Raji (cell line): Measurements from ENCODE around the gene EXOC3.

Source experiments
- POLR2A ChIP-seq: IDR thresholded peaks from 2 replicates; pipeline ENCODE4 v1.6.1; 2011; ENCODE audit warnings: low read depth, low read length, control low read depth; ENCODE audit not compliant: insufficient read depth

The EXOC3 gene

DNA sequence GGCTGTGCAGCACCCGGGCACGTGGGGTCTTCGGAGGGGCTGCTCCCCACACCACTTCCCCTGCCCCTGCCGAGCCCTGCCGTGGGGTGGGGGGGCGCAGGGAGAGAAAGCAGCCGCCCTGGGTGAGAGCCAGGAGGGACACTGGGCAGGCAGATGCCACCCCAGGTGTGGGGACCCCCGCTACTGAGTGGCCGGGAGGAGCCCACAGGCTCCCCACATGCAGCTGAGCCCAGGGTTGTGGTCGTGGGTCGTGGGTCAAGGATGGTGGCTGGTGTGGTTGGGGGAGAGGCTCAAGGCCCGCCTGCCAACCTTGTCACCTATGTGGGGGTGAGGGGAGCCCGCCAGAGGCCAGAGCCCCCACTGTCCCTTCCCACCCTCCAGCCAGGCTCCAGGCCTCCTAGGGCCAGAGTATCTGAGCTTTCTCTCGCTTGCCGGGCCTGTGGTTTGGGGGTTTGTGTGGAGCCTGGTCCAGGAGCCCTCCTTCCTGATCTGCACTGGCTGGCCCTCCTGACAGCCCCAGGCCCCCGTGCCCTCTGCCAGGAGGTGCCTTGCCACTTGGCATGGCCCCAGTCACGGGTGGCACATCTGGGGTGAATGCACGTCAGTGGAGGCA, 35.5 kb downstream of the EXOC3 start:
- TF ChIP-seq POLR2A, result no peak; the same call in 1 of the 2 replicates

GRCh38 chr5:478982-479535, 36.1 kb downstream of the EXOC3 start:
- peak; percentile 25; the same call in 1 of the 2 replicates for TF ChIP-seq POLR2A

- TF ChIP-seq POLR2A, result 0 out of 2 replicates have a peak, but pooled peaks have one; percentile 14
Observed at GRCh38 chr5:479566-480319, 36.8 kb downstream of the EXOC3 start.

DNA sequence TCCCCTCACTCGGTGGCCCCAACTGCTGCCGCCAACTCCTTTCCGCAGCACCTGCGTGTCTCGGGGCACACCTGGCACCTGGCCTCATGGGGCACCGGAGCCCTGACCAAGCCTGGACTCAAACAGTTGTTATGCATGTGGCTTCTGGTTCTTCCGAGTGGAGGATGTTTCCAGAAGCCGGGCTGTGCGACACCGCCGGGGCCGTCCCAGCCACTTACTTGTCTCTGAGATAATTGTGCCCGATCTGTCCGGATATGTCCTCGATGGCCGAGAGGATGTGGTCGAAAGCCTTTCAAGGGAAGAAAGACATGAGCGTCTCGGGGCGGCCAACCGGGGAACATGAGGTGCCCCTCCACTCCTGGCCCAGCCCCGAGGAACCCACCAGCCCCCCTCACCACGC, 38.4 kb downstream of the EXOC3 start:
- no peak for TF ChIP-seq POLR2A

- no peak for TF ChIP-seq POLR2A
Observed at GRCh38 chr5:482021-482420, 39.0 kb downstream of the EXOC3 start.

- no peak for TF ChIP-seq POLR2A
Observed at GRCh38 chr5:482506-482905, 39.5 kb downstream of the EXOC3 start.

DNA sequence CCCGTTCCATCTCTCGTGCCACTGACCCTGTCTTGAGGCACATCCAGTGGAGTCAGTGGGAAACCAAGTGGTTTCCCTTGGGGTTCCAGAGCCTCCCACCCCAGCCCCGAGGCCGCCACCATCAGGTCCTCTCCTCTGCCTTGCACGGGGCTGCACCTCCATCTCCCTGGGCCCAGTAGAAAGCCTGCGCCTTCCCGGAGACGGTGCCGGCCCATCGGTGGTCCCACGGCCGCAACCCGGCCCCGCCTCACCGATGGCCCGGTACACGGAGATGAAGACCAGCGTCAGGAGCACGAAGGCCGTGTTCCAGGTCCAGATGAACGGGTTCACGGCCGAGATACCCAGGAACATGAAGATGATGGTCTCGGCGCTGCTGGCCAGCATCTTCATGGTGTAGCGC, 40.0 kb downstream of the EXOC3 start:
- TF ChIP-seq POLR2A, result no peak

GRCh38 chr5:483434-484140, 40.6 kb downstream of the EXOC3 start:
- TF ChIP-seq POLR2A, result no peak

- no peak for TF ChIP-seq POLR2A
Observed at GRCh38 chr5:484556-484955, 41.6 kb downstream of the EXOC3 start.

DNA sequence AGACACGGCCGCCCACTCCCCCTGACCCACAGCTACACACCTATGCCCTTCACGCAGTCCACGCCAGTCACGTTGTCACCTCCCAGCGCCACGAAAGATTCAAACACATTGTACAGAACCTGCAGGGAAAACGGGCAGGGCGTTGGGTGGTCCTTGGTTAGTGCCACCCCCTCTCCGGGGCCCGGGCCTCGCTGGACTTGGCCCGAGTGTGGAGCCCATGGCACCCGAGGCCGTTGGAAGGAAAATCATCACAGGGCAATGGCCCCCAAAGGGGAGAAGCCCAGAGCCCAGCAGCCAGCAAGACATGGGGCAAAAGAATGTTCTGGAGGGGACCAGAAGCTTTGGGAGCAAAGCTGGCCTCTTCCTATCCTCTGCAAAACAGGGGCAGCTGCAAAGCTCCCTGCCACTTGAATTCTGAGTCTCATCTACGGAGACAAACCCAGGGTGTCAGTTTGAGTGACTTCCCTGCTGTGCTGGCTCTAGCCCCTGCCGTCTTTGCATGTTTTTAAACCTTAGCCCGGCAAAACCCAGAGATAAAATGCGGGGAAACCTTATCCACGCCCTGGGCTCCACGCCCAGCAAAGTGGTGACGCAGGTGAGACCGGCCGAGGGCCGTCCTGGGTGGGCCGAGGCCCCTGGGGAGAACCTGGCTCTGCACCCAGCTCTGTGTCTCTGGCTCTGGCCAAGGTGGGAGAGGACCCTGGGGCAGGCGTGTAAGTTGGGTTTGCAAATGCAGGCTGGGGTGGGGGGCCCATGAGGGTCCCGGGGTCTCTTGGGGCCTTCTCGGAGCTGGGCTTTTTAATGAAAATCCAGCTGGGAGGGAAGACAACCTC, 42.4 kb downstream of the EXOC3 start:
- no peak for TF ChIP-seq POLR2A

GRCh38 chr5:485946-486491, 43.0 kb downstream of the EXOC3 start:
- TF ChIP-seq POLR2A, result no peak

GRCh38 chr5:488241-488640, 45.3 kb downstream of the EXOC3 start:
- no peak for TF ChIP-seq POLR2A

GRCh38 chr5:488744-489688, 46.0 kb downstream of the EXOC3 start:
- no peak for TF ChIP-seq POLR2A

DNA sequence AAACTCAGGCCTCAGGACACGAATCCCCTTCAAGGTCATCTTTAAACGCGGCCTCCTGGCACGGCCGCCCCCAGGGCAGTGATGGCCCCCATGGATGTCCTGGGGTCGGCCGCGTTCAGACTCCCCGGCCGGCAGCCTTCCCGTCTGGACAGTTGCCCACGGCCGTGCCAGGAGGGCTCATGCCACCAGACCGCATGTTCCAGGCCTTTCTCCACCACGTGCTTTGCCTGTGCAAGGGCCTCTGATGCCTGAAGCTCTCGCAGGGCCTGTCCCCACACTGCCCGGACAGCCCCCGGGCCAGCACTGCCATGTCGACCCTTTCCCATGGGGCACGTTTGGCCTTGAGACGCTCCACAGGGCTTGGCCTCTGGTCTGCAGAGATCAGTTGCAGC, 46.7 kb downstream of the EXOC3 start:
- TF ChIP-seq POLR2A, result no peak
